Glomerular visceral epithelial cell (primary cell): ENCODE measurements around the gene TGM3.
A peak's percentile ranks its signal among the peaks of the same experiment; 100 is the strongest.
"Not testable (repeated sequence)": the region's sequence is repeated elsewhere in the genome, so short reads cannot be mapped to it uniquely, and the experiment has no call there.

Experiments used
- DNase-seq: peaks from one replicate; pipeline ENCODE4 v3.0.0-alpha.2; 2016; ENCODE audit errors: extremely low spot score

Gene TGM3

GRCh38 chr20:2295886-2296515, at the start of gene TGM3:
TGM3 (plus strand) TSS chr20:2296001; CDS start chr20:2296064, 63 bp downstream.
- DNase-seq = no peak

- no peak for DNase-seq
Measured at GRCh38 chr20:2246069-2246491, 49.7 kb upstream of the TGM3 start.

GRCh38 chr20:2248837-2249236, 47.0 kb upstream of the TGM3 start:
- DNase-seq = no peak

- DNase-seq = no peak
Measured at GRCh38 chr20:2249935-2250334, 45.9 kb upstream of the TGM3 start.

GRCh38 chr20:2252419-2252997, 43.3 kb upstream of the TGM3 start:
- DNase-seq = no peak

GRCh38 chr20:2253256-2253655, 42.5 kb upstream of the TGM3 start:
- no peak for DNase-seq

- DNase-seq = no peak
Measured at GRCh38 chr20:2254333-2254732, 41.5 kb upstream of the TGM3 start.

GRCh38 chr20:2255926-2256531, 39.8 kb upstream of the TGM3 start:
- no peak for DNase-seq

- DNase-seq = no peak
Measured at GRCh38 chr20:2259731-2260130, 36.1 kb upstream of the TGM3 start.

- DNase-seq = no peak
Measured at GRCh38 chr20:2260250-2260649, 35.6 kb upstream of the TGM3 start.

GRCh38 chr20:2261046-2261485, 34.7 kb upstream of the TGM3 start:
- DNase-seq = no peak

GRCh38 chr20:2261629-2262028, 34.2 kb upstream of the TGM3 start:
- no peak for DNase-seq

GRCh38 chr20:2264118-2264517, 31.7 kb upstream of the TGM3 start:
- DNase-seq = no peak

- not testable (repeated sequence) for DNase-seq
Measured at GRCh38 chr20:2264621-2265374, 31.0 kb upstream of the TGM3 start.

GRCh38 chr20:2273634-2274302, 22.0 kb upstream of the TGM3 start:
- no peak for DNase-seq

- no peak for DNase-seq
Measured at GRCh38 chr20:2276015-2276414, 19.8 kb upstream of the TGM3 start.

GRCh38 chr20:2279253-2279779, 16.5 kb upstream of the TGM3 start:
- no peak for DNase-seq

- no peak for DNase-seq
Measured at GRCh38 chr20:2280082-2280481, 15.7 kb upstream of the TGM3 start.

GRCh38 chr20:2281563-2281962, 14.2 kb upstream of the TGM3 start:
- DNase-seq = no peak

GRCh38 chr20:2282181-2282580, 13.6 kb upstream of the TGM3 start:
- DNase-seq = no peak

- peak; percentile 82 for DNase-seq
Measured at GRCh38 chr20:2283706-2284423, 11.9 kb upstream of the TGM3 start.
